Measurements from ENCODE around the gene ROPN1L. TPM values are rescaled to one million over a fixed set of nuclear protein-coding genes. Genes with fewer than 3 reads are reported as not detected.
A peak's percentile ranks its signal among the peaks of the same experiment; 100 is the strongest.

ROPN1L gene
- total RNA-seq, 1 experiment from 2014 or later, result 3.6 TPM

GRCh38 chr5:10423022-10423421 lies 18.7 kb upstream of the ROPN1L start:
- no peak for DNase-seq (ENCODE audit: low read depth)
- in situ Hi-C loops (cut with HindIII; ENCODE audit: low pct_unique_long_range_greater_than_20kb, low sequenced_read_pairs), result no loop called here

DNA sequence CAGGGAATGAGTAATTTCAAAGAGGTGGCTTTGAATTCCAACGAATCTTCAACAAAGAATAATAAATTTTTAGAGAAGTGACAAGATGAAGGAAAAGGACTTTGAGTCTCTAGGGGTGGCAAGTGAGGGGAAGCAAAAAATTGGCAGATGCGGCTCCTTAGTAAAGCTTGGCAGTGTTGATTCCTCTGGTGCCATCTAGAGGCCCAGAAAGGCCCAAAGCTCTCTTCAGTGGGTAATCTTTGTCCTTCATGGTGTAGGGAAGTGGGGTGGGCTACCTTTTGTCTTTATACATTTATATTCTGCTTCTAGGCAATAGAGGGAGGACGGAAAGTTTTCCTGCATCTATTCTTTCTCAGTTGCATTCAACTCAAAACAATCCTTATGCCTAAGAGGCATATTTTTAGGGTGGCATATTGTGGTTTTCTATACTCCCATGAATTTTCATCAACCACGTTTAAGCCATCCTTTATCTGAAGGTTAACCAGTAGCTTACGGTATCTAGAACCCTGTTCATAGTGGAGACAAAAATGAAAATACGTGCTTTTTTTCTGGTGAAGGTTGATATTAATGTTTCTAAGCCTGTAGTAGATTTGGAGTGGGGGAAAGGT lies 17.5 kb upstream of the ROPN1L start:
- in situ Hi-C loops (cut with HindIII; ENCODE audit: low pct_unique_long_range_greater_than_20kb, low sequenced_read_pairs), result no loop called here
- DNase-seq (ENCODE audit: low read depth), result peak; percentile 17

GRCh38 chr5:10427201-10427600 lies 14.5 kb upstream of the ROPN1L start:
- in situ Hi-C loops (cut with HindIII; ENCODE audit: low pct_unique_long_range_greater_than_20kb, low sequenced_read_pairs), result no loop called here
- no peak for DNase-seq (ENCODE audit: low read depth)

- no peak for DNase-seq (ENCODE audit: low read depth)
- in situ Hi-C loops (cut with HindIII; ENCODE audit: low pct_unique_long_range_greater_than_20kb, low sequenced_read_pairs), result no loop called here
Measured at GRCh38 chr5:10427978-10428377, 13.7 kb upstream of the ROPN1L start.

GRCh38 chr5:10431415-10431814 lies 10.3 kb upstream of the ROPN1L start:
- in situ Hi-C loops (cut with HindIII; ENCODE audit: low pct_unique_long_range_greater_than_20kb, low sequenced_read_pairs), result no loop called here
- DNase-seq (ENCODE audit: low read depth), result no peak

DNA sequence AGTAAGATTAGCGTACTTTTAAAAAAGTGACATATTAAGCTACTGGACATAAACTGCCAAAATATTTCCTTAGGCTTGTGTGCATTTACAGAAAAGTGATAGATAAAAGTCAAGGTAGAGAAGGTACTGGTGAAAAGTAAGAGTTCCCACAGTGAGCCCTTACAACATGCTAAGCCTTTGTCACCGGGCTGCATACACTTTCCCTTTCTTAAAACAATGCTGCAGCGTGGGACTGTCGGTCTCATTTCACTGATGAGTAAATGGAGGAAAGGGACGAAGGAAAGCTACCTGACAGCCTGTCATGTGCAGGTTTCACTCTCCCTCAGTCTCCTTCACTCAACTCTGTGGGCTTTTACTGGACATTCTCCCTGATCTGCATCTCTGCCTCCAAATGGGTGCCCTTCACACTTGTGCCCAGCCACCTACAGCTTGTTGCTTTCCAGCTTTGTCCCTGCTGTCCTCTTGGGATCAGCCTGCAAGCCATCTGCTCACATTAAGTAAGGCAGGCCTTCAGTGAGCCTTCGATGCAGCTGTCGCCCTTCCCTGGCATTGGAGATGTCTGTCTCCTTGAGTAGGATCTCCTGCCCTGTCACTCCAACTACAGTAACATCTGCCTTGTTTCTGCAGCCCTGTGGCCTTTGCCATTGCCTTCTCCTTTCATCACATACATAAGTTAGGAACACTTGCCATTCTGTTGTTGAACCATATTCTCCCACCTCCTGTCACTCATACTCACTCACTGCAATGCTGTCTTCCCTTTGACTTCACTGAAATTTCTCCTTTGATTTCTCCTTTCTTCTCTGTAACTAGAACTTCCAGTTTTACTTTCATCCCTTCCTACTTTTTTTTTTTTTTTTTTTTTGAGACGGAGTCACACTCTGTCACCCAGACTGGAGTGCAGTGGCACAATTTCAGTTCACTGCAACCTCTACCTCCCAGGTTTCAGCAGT lies 9.3 kb upstream of the ROPN1L start:
- DNase-seq (ENCODE audit: low read depth), result no peak
- in situ Hi-C loops (cut with HindIII; ENCODE audit: low pct_unique_long_range_greater_than_20kb, low sequenced_read_pairs), result no loop called here

DNA sequence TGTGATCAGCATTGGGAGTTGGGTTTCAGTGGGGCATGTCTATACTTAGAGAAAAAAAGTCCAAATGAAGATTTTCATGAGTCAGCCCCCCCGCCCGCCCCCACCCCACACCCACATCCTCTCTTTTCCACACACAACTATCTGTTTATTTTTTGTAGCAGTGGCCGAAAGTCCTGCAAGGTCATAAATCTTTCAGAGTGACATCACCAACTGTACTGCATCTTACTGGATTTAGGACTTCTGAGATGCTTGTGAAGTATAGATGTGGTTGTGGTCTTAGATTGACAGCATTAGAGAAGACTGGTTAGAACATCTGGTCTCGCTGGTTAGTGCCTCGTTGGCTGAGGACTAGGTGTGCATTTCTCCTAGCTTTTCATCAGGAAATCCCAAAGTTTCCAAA lies 7.3 kb upstream of the ROPN1L start:
- no peak for DNase-seq (ENCODE audit: low read depth)
- in situ Hi-C loops (cut with HindIII; ENCODE audit: low pct_unique_long_range_greater_than_20kb, low sequenced_read_pairs), result no loop called here

- in situ Hi-C loops (cut with HindIII; ENCODE audit: low pct_unique_long_range_greater_than_20kb, low sequenced_read_pairs), result no loop called here
- no peak for DNase-seq (ENCODE audit: low read depth)
Measured at GRCh38 chr5:10438301-10438700, 3.4 kb upstream of the ROPN1L start.

GRCh38 chr5:10439692-10440091 lies 2.0 kb upstream of the ROPN1L start:
- in situ Hi-C loops (cut with HindIII; ENCODE audit: low pct_unique_long_range_greater_than_20kb, low sequenced_read_pairs), result no loop called here
- DNase-seq (ENCODE audit: low read depth), result no peak

- DNase-seq (ENCODE audit: low read depth), result no peak
- in situ Hi-C loops (cut with HindIII; ENCODE audit: low pct_unique_long_range_greater_than_20kb, low sequenced_read_pairs), result no loop called here
Measured at GRCh38 chr5:10440367-10440990, 1.2 kb upstream of the ROPN1L start.

GRCh38 chr5:10441992-10442435 lies 335 bp downstream of the ROPN1L start:
- in situ Hi-C loops (cut with HindIII; ENCODE audit: low pct_unique_long_range_greater_than_20kb, low sequenced_read_pairs), result no loop called here
- no peak for DNase-seq (ENCODE audit: low read depth)

DNA sequence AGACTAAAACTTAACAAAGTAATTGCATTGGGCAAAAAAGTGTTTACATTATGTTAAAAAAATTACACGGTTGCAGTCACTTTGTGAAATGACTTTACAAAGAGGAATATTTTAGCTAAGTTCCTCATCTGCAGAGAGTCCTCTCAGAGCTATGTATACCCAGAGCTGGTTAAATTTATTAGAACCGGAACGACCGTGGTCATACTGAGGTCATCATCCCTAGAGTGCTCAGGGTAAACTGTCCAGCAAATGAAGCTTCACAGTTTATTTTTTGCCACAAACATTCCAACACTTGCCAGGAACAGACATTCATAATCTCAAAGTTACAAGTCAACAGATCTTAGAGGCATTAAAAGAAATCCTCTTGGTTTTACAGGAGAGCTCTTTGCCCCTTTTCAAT lies 897 bp downstream of the ROPN1L start:
- in situ Hi-C loops (cut with HindIII; ENCODE audit: low pct_unique_long_range_greater_than_20kb, low sequenced_read_pairs), result no loop called here
- no peak for DNase-seq (ENCODE audit: low read depth)

GRCh38 chr5:10445352-10445751 lies 3.7 kb downstream of the ROPN1L start:
- in situ Hi-C loops (cut with HindIII; ENCODE audit: low pct_unique_long_range_greater_than_20kb, low sequenced_read_pairs), result no loop called here
- DNase-seq (ENCODE audit: low read depth), result no peak

DNA sequence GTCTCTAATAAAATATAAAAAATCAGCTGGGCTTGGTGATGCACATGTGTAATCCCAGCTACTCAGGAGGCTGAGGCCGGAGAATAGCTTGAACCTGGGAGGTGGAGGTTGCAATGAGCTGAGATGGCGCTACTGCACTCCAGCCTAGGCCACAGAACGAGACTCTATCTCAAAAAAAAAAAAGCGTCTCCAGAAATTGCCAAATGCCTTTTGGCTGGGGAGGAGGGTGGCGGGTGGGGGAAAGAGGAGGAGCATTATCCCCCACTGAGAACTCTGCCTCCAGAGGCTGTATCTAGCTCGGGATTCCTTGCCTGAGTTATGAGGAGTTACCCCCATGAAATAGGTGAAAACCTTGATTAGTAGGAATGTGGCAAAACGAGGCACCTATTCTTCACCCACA lies 4.8 kb downstream of the ROPN1L start:
- in situ Hi-C loops (cut with HindIII; ENCODE audit: low pct_unique_long_range_greater_than_20kb, low sequenced_read_pairs), result no loop called here
- DNase-seq (ENCODE audit: low read depth), result no peak

DNA sequence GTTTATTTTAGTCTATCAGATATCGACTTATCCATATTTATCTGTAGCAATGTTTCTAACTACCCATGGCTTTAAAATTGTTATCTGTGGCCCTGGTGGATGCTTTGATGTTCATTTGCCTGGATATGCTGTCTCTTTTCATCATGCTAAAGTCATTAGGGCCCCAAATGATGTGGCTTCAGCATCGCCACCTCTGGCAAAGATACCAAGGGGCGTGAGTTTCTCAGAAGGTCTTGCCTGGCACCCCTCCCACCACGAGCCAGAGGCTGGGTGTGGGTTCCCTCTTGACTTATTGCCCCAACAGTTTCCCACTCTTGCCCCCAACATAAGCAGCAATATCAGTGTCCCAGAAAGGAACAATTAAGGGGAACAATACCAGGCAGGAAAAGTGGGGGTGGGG lies 5.4 kb downstream of the ROPN1L start:
- in situ Hi-C loops (cut with HindIII; ENCODE audit: low pct_unique_long_range_greater_than_20kb, low sequenced_read_pairs), result no loop called here
- DNase-seq (ENCODE audit: low read depth), result no peak

- in situ Hi-C loops (cut with HindIII; ENCODE audit: low pct_unique_long_range_greater_than_20kb, low sequenced_read_pairs), result no loop called here
- DNase-seq (ENCODE audit: low read depth), result no peak
Measured at GRCh38 chr5:10448754-10449360, 7.2 kb downstream of the ROPN1L start.

GRCh38 chr5:10451137-10451824 lies 9.6 kb downstream of the ROPN1L start:
- no peak for DNase-seq (ENCODE audit: low read depth)
- in situ Hi-C loops (cut with HindIII; ENCODE audit: low pct_unique_long_range_greater_than_20kb, low sequenced_read_pairs), result loop anchor here (10.0 kb wide), 1 partner anchor 174 kb away; no protein-coding TSS in a partner anchor

DNA sequence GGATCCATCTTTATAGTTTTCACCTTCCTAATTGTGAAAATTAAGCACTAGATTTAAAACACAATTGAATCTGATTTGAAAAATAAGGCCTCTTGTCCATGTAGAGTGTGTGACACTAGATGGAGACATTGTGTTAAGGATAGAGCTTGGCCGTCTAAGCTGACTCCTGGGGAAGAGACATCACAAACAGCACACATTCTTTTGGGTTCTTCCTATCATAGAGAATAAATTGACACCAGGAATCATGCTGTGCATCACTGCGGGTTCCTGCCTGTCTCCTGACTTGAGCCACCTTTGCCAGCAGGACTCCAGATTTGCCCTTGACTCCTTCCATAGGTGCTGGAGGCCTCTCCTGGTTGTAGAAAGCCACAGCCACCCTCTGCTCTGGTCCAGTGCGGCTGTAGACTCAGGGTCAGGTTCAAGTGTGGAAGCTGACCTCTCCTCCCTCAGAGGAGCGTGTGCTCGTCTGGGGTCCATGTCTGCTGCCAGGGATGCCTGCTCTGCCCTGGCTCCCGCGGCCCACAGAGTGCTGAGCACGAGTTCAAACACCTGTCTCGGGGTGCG lies 11.2 kb downstream of the ROPN1L start:
- peak; percentile 74 for DNase-seq (ENCODE audit: low read depth)
- in situ Hi-C loops (cut with HindIII; ENCODE audit: low pct_unique_long_range_greater_than_20kb, low sequenced_read_pairs), result loop anchor here (10.0 kb wide), 1 partner anchor 172 kb away; no protein-coding TSS in a partner anchor

All from Caki2 (cell line).